HepG2 (cell line): ENCODE results near the gene SERPINB1. TPM values are rescaled to one million over a fixed set of nuclear protein-coding genes. Genes with fewer than 3 reads are reported as not detected.

ENCODE experiments used
- BCL3 ChIP-seq: sonication (generic); formaldehyde crosslinking; IDR thresholded peaks from 2 replicates; pipeline ENCODE4 v1.5.1; 2020; ENCODE audit warnings: mild to moderate bottlenecking, missing genetic modification reagents, moderate library complexity
- ELF1 ChIP-seq: sonication (generic); formaldehyde crosslinking; IDR thresholded peaks from 2 replicates; pipeline ENCODE4 v1.4.0; 2020; ENCODE audit warnings: missing genetic modification reagents
- MYC ChIP-seq: sonication (generic); formaldehyde crosslinking; IDR thresholded peaks from 2 replicates; pipeline ENCODE4 v1.9.0; 2021; ENCODE audit warnings: missing genetic modification reagents, borderline replicate concordance
- NR2F2 ChIP-seq: IDR thresholded peaks from 2 replicates; pipeline ENCODE4 v1.6.1; 2012; ENCODE audit warnings: low read depth, inconsistent platforms, borderline replicate concordance
- PRMT3 ChIP-seq: sonication (generic); formaldehyde crosslinking; IDR thresholded peaks from 2 replicates; pipeline ENCODE4 v1.8.1; 2022; ENCODE audit warnings: low read depth, mild to moderate bottlenecking, moderate library complexity, missing genetic modification reagents, borderline replicate concordance
- RAD51 ChIP-seq: fragments of 450-650 bp; IDR thresholded peaks from 2 replicates; pipeline ENCODE4 v1.6.1; 2016; ENCODE audit warnings: borderline replicate concordance
- RARG ChIP-seq: sonication (generic); formaldehyde crosslinking; IDR thresholded peaks from 2 replicates; pipeline ENCODE4 v1.4.0; 2020; ENCODE audit warnings: low read depth, mild to moderate bottlenecking, missing genetic modification reagents
- SALL2 ChIP-seq: sonication (generic); formaldehyde crosslinking; IDR thresholded peaks from 2 replicates; pipeline ENCODE4 v1.8.1; 2023; ENCODE audit warnings: mild to moderate bottlenecking, missing genetic modification reagents, inconsistent platforms
- SKI ChIP-seq: fragments of 450-650 bp; IDR thresholded peaks from one replicate; pipeline ENCODE4 v1.6.1; 2018; ENCODE audit warnings: mild to moderate bottlenecking; ENCODE audit not compliant: partially characterized antibody
- STAT5B ChIP-seq: sonication (generic); formaldehyde crosslinking; IDR thresholded peaks from 2 replicates; pipeline ENCODE4 v1.4.0; 2020; ENCODE audit warnings: missing genetic modification reagents
- THAP11 ChIP-seq: IDR thresholded peaks from 2 replicates; pipeline ENCODE4 v1.6.1; 2016; ENCODE audit warnings: missing biosample characterization, missing genetic modification reagents
- ZBTB7B ChIP-seq: sonication (generic); formaldehyde crosslinking; IDR thresholded peaks from 2 replicates; pipeline ENCODE4 v1.4.0; 2020; ENCODE audit warnings: missing genetic modification reagents
- ZFP36L2 ChIP-seq: sonication (generic); formaldehyde crosslinking; IDR thresholded peaks from 2 replicates; pipeline ENCODE4 v1.4.0; 2020; ENCODE audit warnings: missing genetic modification reagents
- ZNF331 ChIP-seq: sonication (generic); formaldehyde crosslinking; IDR thresholded peaks from 2 replicates; pipeline ENCODE4 v1.4.0; 2020; ENCODE audit warnings: missing genetic modification reagents
- ZNF34 ChIP-seq: sonication (generic); formaldehyde crosslinking; IDR thresholded peaks from 2 replicates; pipeline ENCODE4 v1.4.0; 2020; ENCODE audit warnings: mild to moderate bottlenecking, missing genetic modification reagents, borderline replicate concordance
- ZNF496 ChIP-seq: sonication (generic); formaldehyde crosslinking; IDR thresholded peaks from 2 replicates; pipeline ENCODE4 v1.8.1; 2023; ENCODE audit warnings: mild to moderate bottlenecking, moderate library complexity, missing genetic modification reagents; ENCODE audit not compliant: insufficient replicate concordance
- ZNF598 ChIP-seq: sonication (generic); formaldehyde crosslinking; IDR thresholded peaks from 2 replicates; pipeline ENCODE4 v1.5.1; 2020; ENCODE audit warnings: mild to moderate bottlenecking, missing genetic modification reagents, borderline replicate concordance
- ZSCAN29 ChIP-seq: sonication (generic); formaldehyde crosslinking; conservative IDR thresholded peaks from 2 replicates; pipeline ENCODE4 v1.4.0; 2020; ENCODE audit warnings: mild to moderate bottlenecking, missing genetic modification reagents
- polyA plus RNA-seq, 8 experiments: library from polyadenylated mRNA; depleted of rRNA in 3 of 8; stranded (reverse) in 7 of 8; unstranded in 1 of 8; fragments of >200 nt; fragmentation: Illumina TruSeq in 4 of 8; extraction: Trizol in 4 of 8; gene quantifications; 2 replicates each; pipeline versions ENCODE4 v1.2.1 to v1.2.3, GENCODE V29; 2011 to 2016; ENCODE audit warnings: low read depth in 4 of 8, missing spikeins in 1 of 8, mixed read lengths in 1 of 8; ENCODE audit not compliant: insufficient read depth in 1 of 8
- total RNA-seq, 5 experiments: library from RNA; depleted of rRNA; stranded (reverse); fragments of >200 nt; fragmentation: Illumina TruSeq; extraction: Trizol; gene quantifications; 2 replicates each; pipeline ENCODE4 v1.2.3, GENCODE V29; 2016; ENCODE audit warnings: low read depth in 1 of 5
- TF ChIP-seq, protein P1 (sequence below): sonication (generic); formaldehyde crosslinking; IDR thresholded peaks from 2 replicates; pipeline ENCODE4 v1.5.0; 2020; ENCODE audit warnings: mild to moderate bottlenecking, missing genetic modification reagents
- TF ChIP-seq, protein P2 (sequence below): sonication (generic); formaldehyde crosslinking; IDR thresholded peaks from 2 replicates; pipeline ENCODE4 v1.4.0; 2020; ENCODE audit warnings: mild to moderate bottlenecking, missing genetic modification reagents
- TF ChIP-seq, protein P3 (sequence below): sonication (generic); formaldehyde crosslinking; IDR thresholded peaks from 2 replicates; pipeline ENCODE4 v1.8.1; 2022; ENCODE audit warnings: low read depth, mild to moderate bottlenecking, missing genetic modification reagents

The SERPINB1 gene
- total and polyA plus RNA-seq, 2 of the 13 experiments (the other 11 are each of a cell fraction or from before 2014, with no cell fraction given), result 41.4 to 60.5 TPM

DNA sequence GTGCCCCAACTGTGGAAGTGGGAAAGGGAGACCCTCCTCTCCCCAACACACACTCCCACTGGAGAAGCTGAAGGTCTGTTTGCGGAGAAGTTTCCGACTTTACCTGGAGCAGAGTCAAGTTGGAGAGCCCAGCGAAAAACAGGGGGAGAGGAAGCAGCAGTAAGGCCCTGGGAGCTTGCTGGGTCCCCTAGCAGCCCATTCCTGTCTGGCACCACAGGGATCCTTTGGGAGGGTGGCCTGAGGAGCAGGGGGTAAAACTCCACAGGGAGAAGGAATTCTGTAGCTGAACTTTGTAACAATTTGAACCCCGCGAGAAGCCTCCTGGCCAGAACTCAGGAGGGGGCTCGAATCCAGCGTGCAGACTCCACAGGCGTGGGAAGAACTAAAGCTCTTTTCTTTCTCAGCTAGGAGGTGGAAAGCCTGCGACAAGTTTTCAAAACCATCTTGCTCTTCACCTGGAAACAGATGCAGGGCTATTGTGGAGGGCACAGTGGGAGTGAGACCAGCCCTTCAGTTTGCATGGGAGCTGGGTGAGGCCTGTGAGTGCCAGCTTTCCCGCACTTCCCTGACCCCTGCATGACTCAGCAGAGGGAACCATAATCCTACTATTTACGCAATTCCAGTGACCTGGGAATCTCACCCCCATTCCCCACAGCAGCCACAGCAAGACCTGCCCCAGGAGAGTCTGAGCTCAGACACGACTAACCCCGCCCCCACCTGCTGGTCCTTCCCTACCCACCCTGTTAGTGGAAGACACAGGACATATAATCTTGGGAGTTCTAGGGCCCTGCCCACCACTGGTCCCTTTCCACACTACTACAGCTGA, 35.6 kb upstream of the SERPINB1 start (continued):
- TF ChIP-seq, protein P1, sequence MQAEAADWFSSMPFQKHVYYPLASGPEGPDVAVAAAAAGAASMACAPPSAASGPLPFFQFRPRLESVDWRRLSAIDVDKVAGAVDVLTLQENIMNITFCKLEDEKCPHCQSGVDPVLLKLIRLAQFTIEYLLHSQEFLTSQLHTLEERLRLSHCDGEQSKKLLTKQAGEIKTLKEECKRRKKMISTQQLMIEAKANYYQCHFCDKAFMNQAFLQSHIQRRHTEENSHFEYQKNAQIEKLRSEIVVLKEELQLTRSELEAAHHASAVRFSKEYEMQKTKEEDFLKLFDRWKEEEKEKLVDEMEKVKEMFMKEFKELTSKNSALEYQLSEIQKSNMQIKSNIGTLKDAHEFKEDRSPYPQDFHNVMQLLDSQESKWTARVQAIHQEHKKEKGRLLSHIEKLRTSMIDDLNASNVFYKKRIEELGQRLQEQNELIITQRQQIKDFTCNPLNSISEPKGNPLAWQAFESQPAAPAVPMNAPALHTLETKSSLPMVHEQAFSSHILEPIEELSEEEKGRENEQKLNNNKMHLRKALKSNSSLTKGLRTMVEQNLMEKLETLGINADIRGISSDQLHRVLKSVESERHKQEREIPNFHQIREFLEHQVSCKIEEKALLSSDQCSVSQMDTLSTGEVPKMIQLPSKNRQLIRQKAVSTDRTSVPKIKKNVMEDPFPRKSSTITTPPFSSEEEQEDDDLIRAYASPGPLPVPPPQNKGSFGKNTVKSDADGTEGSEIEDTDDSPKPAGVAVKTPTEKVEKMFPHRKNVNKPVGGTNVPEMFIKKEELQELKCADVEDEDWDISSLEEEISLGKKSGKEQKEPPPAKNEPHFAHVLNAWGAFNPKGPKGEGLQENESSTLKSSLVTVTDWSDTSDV (CRISPR knock-in tag), result no peak
- TF ChIP-seq ZNF34 (CRISPR knock-in tag), result no peak
- TF ChIP-seq ZSCAN29 (CRISPR knock-in tag), result no peak
- no peak for TF ChIP-seq ZFP36L2 (CRISPR knock-in tag)
- no peak for TF ChIP-seq SALL2 (CRISPR knock-in tag)
- peak; percentile 80 for TF ChIP-seq NR2F2
- TF ChIP-seq BCL3, result no peak
- TF ChIP-seq STAT5B (CRISPR knock-in tag), result no peak
- TF ChIP-seq RAD51, result no peak
- TF ChIP-seq, protein P2, sequence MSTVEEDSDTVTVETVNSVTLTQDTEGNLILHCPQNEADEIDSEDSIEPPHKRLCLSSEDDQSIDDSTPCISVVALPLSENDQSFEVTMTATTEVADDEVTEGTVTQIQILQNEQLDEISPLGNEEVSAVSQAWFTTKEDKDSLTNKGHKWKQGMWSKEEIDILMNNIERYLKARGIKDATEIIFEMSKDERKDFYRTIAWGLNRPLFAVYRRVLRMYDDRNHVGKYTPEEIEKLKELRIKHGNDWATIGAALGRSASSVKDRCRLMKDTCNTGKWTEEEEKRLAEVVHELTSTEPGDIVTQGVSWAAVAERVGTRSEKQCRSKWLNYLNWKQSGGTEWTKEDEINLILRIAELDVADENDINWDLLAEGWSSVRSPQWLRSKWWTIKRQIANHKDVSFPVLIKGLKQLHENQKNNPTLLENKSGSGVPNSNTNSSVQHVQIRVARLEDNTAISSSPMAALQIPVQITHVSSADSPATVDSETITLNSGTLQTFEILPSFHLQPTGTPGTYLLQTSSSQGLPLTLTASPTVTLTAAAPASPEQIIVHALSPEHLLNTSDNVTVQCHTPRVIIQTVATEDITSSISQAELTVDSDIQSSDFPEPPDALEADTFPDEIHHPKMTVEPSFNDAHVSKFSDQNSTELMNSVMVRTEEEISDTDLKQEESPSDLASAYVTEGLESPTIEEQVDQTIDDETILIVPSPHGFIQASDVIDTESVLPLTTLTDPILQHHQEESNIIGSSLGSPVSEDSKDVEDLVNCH (CRISPR knock-in tag), result no peak
- no peak; the same call in 1 of the 2 replicates for TF ChIP-seq PRMT3 (CRISPR knock-in tag)
- TF ChIP-seq ZNF598 (CRISPR knock-in tag), result no peak
- TF ChIP-seq ZNF496 (CRISPR knock-in tag), result no peak
- no peak for TF ChIP-seq MYC (CRISPR knock-in tag)
- TF ChIP-seq SKI, result peak; percentile 73
- no peak for TF ChIP-seq ZNF331 (CRISPR knock-in tag)
- TF ChIP-seq THAP11 (CRISPR knock-in tag), result peak; percentile 65; the same call in 1 of the 2 replicates
- TF ChIP-seq ZBTB7B, result no peak
- TF ChIP-seq ELF1, result 0 out of 2 replicates have a peak, but pooled peaks have one; percentile 7
- no peak for TF ChIP-seq RARG (CRISPR knock-in tag)
- TF ChIP-seq, protein P3, sequence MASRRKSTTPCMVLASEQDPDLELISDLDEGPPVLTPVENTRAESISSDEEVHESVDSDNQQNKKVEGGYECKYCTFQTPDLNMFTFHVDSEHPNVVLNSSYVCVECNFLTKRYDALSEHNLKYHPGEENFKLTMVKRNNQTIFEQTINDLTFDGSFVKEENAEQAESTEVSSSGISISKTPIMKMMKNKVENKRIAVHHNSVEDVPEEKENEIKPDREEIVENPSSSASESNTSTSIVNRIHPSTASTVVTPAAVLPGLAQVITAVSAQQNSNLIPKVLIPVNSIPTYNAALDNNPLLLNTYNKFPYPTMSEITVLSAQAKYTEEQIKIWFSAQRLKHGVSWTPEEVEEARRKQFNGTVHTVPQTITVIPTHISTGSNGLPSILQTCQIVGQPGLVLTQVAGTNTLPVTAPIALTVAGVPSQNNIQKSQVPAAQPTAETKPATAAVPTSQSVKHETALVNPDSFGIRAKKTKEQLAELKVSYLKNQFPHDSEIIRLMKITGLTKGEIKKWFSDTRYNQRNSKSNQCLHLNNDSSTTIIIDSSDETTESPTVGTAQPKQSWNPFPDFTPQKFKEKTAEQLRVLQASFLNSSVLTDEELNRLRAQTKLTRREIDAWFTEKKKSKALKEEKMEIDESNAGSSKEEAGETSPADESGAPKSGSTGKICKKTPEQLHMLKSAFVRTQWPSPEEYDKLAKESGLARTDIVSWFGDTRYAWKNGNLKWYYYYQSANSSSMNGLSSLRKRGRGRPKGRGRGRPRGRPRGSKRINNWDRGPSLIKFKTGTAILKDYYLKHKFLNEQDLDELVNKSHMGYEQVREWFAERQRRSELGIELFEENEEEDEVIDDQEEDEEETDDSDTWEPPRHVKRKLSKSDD (CRISPR knock-in tag), result no peak
